Spleen (tissue), 11 donors: ENCODE data around the gene DPH6. TPM values are rescaled to one million over a fixed set of nuclear protein-coding genes. Genes with fewer than 3 reads are reported as not detected.

ENCODE experiments used
- DNase-seq: peaks from one replicate; pipeline ENCODE4 v3.0.0-alpha.2; 2020
- H3K27ac ChIP-seq, 8 donors: fragments of 200-600 bp; sonication (generic) in 7 of 8; 1 replicate in 4 of 8; 2 replicates in 4 of 8; pipeline versions ENCODE4 v1.5.0 to v1.8.0; 2016 to 2021; ENCODE audit warnings: inconsistent platforms in 4 of 8, mild to moderate bottlenecking in 4 of 8, moderate library complexity in 1 of 8
- H3K27me3 ChIP-seq, 7 donors: fragments of 200-600 bp; sonication (generic) in 6 of 7; replicated peaks in 1 of 7; 1 replicate in 4 of 7; 2 replicates in 3 of 7; pipeline versions ENCODE4 v1.5.0 to v1.8.0; 2016 to 2021; ENCODE audit warnings: inconsistent platforms in 3 of 7, mild to moderate bottlenecking in 1 of 7
- H3K36me3 ChIP-seq, 6 donors: fragments of 200-600 bp; sonication (generic) in 5 of 6; 1 replicate in 4 of 6; 2 replicates in 2 of 6; pipeline versions ENCODE4 v1.5.0 to v1.8.0; 2016 to 2021; ENCODE audit warnings: inconsistent platforms in 2 of 6
- H3K4me1 ChIP-seq, 6 donors: fragments of 200-600 bp; sonication (generic) in 5 of 6; 1 replicate in 3 of 6; 2 replicates in 3 of 6; pipeline versions ENCODE4 v1.5.0 to v1.8.0; 2016 to 2021; ENCODE audit warnings: inconsistent platforms in 3 of 6
- H3K4me3 ChIP-seq, 8 donors: fragments of 200-600 bp; sonication (generic) in 7 of 8; 1 replicate in 4 of 8; 2 replicates in 4 of 8; pipeline versions ENCODE4 v1.5.0 to v1.8.0; 2016 to 2021; ENCODE audit warnings: inconsistent platforms in 4 of 8, mild to moderate bottlenecking in 4 of 8, moderate library complexity in 2 of 8
- H3K9me3 ChIP-seq, 8 donors: fragments of 200-600 bp; sonication (generic) in 7 of 8; 1 replicate in 4 of 8; 2 replicates in 4 of 8; pipeline versions ENCODE4 v1.5.0 to v1.8.0; 2016 to 2021; ENCODE audit warnings: inconsistent platforms in 4 of 8
- CTCF ChIP-seq, 11 experiments: fragments of 200-600 bp in 7 of 11; fragments of 450-650 bp in 4 of 11; sonication (generic) in 4 of 11; IDR thresholded peaks in 8 of 11; conservative IDR thresholded peaks in 3 of 11; 1 replicate in 7 of 11; 2 replicates in 4 of 11; pipeline versions ENCODE4 v1.4.0 to v1.8.0; 2016 to 2021; ENCODE audit warnings: antibody characterized with exemption in 11 of 11, inconsistent platforms in 4 of 11, mild to moderate bottlenecking in 1 of 11
- POLR2A ChIP-seq, 3 donors: fragments of 450-650 bp; IDR thresholded peaks; one replicate each; pipeline ENCODE4 v1.5.1; 2017; ENCODE audit warnings: antibody characterized with exemption in 3 of 3, mild to moderate bottlenecking in 1 of 3
- POLR2AphosphoS5 ChIP-seq, 3 donors: sonication (generic); formaldehyde crosslinking; IDR thresholded peaks; one replicate each; pipeline ENCODE4 v1.5.1; 2017; ENCODE audit warnings: antibody characterized with exemption in 3 of 3
- WGBS, 5 donors: extraction: QIAGEN DNeasy Blood & Tissue Kit in 3 of 5; methylation state at CpG; one replicate each; pipeline versions ENCODE4 v1.1.5 to v1.1.7; 2013 to 2018; 5-methylcytosine and 5-hydroxymethylcytosine counted together
- intact Hi-C: fragments of 100-400 bp; cut with DNase I; formaldehyde crosslinking; loops from one replicate; pipeline ENCODE4 v1.15.0; 2023; ENCODE audit warnings: low total_unique reads
- polyA plus RNA-seq, 3 donors: library from polyadenylated mRNA; stranded (reverse); fragments of 200-250 nt; gene quantifications; one replicate each; pipeline ENCODE4 v1.2.1, GENCODE V29; 2013
- total RNA-seq, 7 donors: library from RNA; depleted of rRNA in 3 of 7; stranded (reverse); fragments of >200 nt in 3 of 7; fragmentation: NEBNext Ultra II Directional in 4 of 7; extraction: Animal tissue kit (Norgen Biotek cat#: 25700) in 4 of 7; gene quantifications; one replicate each; pipeline versions ENCODE4 v1.1.0 to v1.2.1, GENCODE V29; 2016 to 2021
- donor health status: healthy with polysubstance abuse.
- donor health status: DM: no; HTN: no; CAD: no; lungs with moderate emphysema.
- donor health status: DM: no; HTN: no; CAD: no.
- donor health status: Bipolar disorder and iron deficiency.
- donor health status: healthy.
- donor health status: DM: no; HTN: no; CAD: no.
- donor health status: DM: yes; HTN: yes; CAD: no.

Gene DPH6
- total and polyA plus RNA-seq, 10 donors = 4.0 to 26.9 (median 15.2) TPM

- Histone ChIP-seq H3K36me3 (peaks cover 0 to 12% (median 0%) of the 10 kb centered on the region in 6 donors), H3K9me3 (peaks cover 0 to 7% (median 2%) of the 10 kb centered on the region in 8 donors), H3K4me1 (no peaks in the 10 kb centered on the region), H3K27ac (no peak overlapping the region), H3K27me3 (no peaks in the 10 kb centered on the region), H3K4me3 (no peak overlapping the region)
- TF ChIP-seq POLR2A (IDR thresholded peaks at IDR 0.05) = no peak
- TF ChIP-seq CTCF (IDR thresholded peaks at IDR 0.05 in 8 of 11, conservative IDR thresholded peaks at IDR 0.05 in 3 of 11) = no peak
- no peak for TF ChIP-seq POLR2AphosphoS5 (IDR thresholded peaks at IDR 0.05)
- 84 to 98% (median 92%) methylated on average over 1 of the region's 1 CpG for WGBS, 5 donors
- intact Hi-C loops = no loop called here
- DNase-seq = no peak
Measured at GRCh38 chr15:35481064-35481463, 64.9 kb downstream of the DPH6 start.

GRCh38 chr15:35479423-35479822 lies 66.5 kb downstream of the DPH6 start:
- H3K27me3 ChIP-seq = no peaks in the 10 kb centered on the region
- intact Hi-C loops = no loop called here
- peaks cover 0 to 4% (median 0%) of the 10 kb centered on the region in 6 donors for H3K36me3 ChIP-seq
- TF ChIP-seq POLR2AphosphoS5 (IDR thresholded peaks at IDR 0.05) (no peak), CTCF (IDR thresholded peaks at IDR 0.05 in 8 of 11, conservative IDR thresholded peaks at IDR 0.05 in 3 of 11) (no peak), POLR2A (IDR thresholded peaks at IDR 0.05) (no peak)
- DNase-seq = no peak
- H3K4me3 ChIP-seq = no peak overlapping the region
- 96 to 100% (median 100%) methylated on average over 1 of the region's 1 CpG for WGBS, 5 donors
- no peaks in the 10 kb centered on the region for H3K9me3 ChIP-seq
- no peak overlapping the region for H3K27ac ChIP-seq
- H3K4me1 ChIP-seq = no peaks in the 10 kb centered on the region

- TF ChIP-seq CTCF (IDR thresholded peaks at IDR 0.05 in 8 of 11, conservative IDR thresholded peaks at IDR 0.05 in 3 of 11) = no peak
- TF ChIP-seq POLR2A (IDR thresholded peaks at IDR 0.05) = no peak
- TF ChIP-seq POLR2AphosphoS5 (IDR thresholded peaks at IDR 0.05) = no peak
- Histone ChIP-seq H3K4me1 (no peaks in the 10 kb centered on the region), H3K36me3 (no peaks in the 10 kb centered on the region), H3K9me3 (no peaks in the 10 kb centered on the region), H3K27me3 (no peaks in the 10 kb centered on the region), H3K4me3 (no peak overlapping the region), H3K27ac (no peak overlapping the region)
- WGBS, 5 donors = 89 to 97% (median 93%) methylated on average over 4 of the region's 4 CpGs
- DNase-seq = no peak
- intact Hi-C loops = no loop called here
Measured at GRCh38 chr15:35477312-35478262, 68.4 kb downstream of the DPH6 start.

GRCh38 chr15:35471024-35471423 lies 74.9 kb downstream of the DPH6 start:
- Histone ChIP-seq H3K27me3 (no peaks in the 10 kb centered on the region), H3K27ac (no peak overlapping the region), H3K36me3 (peaks cover 0 to 4% (median 0%) of the 10 kb centered on the region in 6 donors), H3K4me3 (no peak overlapping the region), H3K4me1 (no peaks in the 10 kb centered on the region), H3K9me3 (no peaks in the 10 kb centered on the region)
- TF ChIP-seq CTCF (IDR thresholded peaks at IDR 0.05 in 8 of 11, conservative IDR thresholded peaks at IDR 0.05 in 3 of 11) (no peak), POLR2A (IDR thresholded peaks at IDR 0.05) (no peak), POLR2AphosphoS5 (IDR thresholded peaks at IDR 0.05) (no peak)
- no peak for DNase-seq
- intact Hi-C loops = no loop called here
